ENCODE data around the gene FAM131B. TPM values are rescaled to one million over a fixed set of nuclear protein-coding genes. Genes with fewer than 3 reads are reported as not detected.

FAM131B gene
- total RNA-seq, 2 experiments from 2014 or later: 2.3 to 2.6 TPM

DNA sequence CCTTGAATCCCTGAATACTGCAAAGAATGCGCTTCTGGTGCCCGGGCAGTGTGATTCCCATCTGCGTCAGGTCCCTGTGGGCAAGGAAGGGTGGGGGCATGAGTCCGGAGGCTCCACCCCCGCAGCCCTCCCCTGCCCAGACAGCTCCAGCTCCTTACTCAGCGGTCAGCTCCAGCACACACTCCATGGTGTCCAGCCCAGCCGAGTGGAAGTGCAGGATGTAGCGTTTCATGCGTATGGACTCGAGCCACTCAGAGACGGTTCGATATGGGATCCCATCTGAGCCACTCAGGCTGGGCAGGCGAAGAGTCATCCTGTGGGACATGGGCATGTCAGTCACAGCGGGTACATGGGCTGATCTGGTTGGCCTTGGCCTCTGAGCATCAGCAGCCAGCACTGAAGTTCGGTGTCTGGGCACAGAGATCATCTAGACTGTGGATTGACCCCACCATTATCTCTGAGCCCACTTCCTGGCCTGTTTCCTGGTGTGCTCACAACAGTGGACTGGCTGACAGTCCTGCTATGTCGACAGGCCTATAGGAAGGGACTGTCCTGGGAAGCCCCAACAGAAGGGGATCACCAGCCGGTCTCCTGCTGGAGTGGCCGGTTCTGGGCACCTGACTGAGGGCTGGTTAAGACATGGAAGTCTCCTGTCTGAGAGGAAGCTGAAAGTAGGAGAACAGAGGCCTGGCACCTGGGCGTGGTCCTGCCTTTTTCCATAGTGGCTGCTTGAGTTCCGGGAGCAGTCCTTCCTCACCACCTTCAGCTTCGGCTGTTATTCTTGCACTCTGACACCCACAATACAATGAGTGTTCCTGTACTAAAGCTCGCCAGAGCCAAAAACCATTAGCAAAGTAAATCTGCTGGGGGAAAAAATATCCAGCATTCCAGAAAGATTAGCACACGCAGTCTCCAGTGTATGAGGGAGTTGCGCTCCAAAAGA lies 29.2 kb upstream of the FAM131B start:
- Mint-ChIP-seq H3K27ac (no peak overlapping the region), H3K4me3 (no peak overlapping the region), H3K27me3 (no peaks in the 10 kb centered on the region), H3K4me1 (peaks cover 23% of the 10 kb centered on the region), H3K36me3 (peaks cover 16% of the 10 kb centered on the region), H3K9me3 (ENCODE audit: low read depth) (no peaks in the 10 kb centered on the region)
- CTCF ChIA-PET: interaction anchor here (1.0 kb wide), 1 partner anchor 92 kb away, joined by 3 read pairs; no protein-coding TSS in a partner anchor
- DNase-seq: no peak
- no peak for ATAC-seq

DNA sequence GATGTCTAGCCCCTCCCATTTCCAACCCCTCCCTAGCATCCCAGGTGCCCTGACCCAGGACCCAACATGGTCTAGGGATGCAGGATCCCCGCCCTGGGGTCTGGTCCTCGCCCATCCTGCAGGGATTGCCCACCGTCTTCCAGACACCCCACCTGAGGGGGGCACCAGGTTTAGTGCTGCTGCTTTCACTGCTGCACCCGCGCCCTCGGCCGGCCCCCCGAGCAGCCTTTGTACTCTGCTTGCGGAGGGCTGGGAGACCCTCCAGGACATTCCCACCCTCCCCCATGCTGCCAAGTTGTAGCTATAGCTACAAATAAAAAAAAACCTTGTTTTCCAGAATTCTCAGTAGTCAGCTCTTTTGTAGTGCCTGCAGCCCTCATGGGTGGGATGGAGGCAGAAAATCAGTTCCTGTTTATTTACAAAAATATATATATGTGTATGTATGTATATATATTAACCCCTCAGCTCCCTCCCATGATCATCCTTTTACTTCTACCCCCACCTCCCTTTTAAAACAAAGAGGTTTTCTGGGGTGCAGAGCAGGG lies 28.3 kb upstream of the FAM131B start:
- Mint-ChIP-seq H3K4me1 (peaks cover 23% of the 10 kb centered on the region), H3K27me3 (no peaks in the 10 kb centered on the region), H3K9me3 (ENCODE audit: low read depth) (no peaks in the 10 kb centered on the region), H3K27ac (no peak overlapping the region), H3K36me3 (peaks cover 16% of the 10 kb centered on the region), H3K4me3 (no peak overlapping the region)
- DNase-seq: no peak
- no peak for ATAC-seq
- CTCF ChIA-PET: no interaction called here

DNA sequence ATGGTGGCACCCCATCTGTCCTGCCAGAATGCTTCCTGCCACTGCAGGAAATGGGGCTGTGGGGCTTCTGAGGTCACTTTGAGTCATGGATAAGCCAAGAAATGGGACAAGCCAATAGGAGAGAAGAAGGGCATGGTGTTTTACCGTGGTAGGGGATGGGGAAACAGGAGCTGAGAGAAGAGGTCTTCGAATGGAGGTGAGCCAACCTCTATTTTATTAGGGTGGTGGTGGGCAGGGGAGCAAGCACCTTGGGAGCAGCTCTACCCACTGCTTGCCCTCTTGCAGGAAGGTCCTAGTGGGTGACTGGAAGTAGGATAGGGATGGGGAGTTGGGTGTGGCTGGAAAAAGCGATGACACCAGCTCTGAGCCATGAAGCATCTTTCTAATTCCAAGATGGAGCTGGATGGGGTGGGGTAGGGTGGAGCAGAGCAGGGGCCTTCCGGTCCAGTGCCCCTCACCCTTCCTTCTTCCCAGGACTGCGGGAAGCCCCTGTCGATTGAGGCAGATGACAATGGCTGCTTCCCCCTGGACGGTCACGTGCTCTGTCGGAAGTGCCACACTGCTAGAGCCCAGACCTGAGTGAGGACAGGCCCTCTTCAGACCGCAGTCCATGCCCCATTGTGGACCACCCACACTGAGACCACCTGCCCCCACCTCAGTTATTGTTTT lies 27.7 kb upstream of the FAM131B start:
- no peak overlapping the region for H3K4me3 Mint-ChIP-seq
- ATAC-seq (no peak), DNase-seq (no peak)
- H3K27ac Mint-ChIP-seq: no peak overlapping the region
- no peaks in the 10 kb centered on the region for H3K9me3 Mint-ChIP-seq (ENCODE audit: low read depth)
- CTCF ChIA-PET: interaction anchor here (2.2 kb wide), 1 partner anchor 10 kb away, joined by 6 read pairs; no protein-coding TSS in a partner anchor
- peaks cover 16% of the 10 kb centered on the region for H3K36me3 Mint-ChIP-seq
- peaks cover 21% of the 10 kb centered on the region for H3K4me1 Mint-ChIP-seq
- no peaks in the 10 kb centered on the region for H3K27me3 Mint-ChIP-seq

DNA sequence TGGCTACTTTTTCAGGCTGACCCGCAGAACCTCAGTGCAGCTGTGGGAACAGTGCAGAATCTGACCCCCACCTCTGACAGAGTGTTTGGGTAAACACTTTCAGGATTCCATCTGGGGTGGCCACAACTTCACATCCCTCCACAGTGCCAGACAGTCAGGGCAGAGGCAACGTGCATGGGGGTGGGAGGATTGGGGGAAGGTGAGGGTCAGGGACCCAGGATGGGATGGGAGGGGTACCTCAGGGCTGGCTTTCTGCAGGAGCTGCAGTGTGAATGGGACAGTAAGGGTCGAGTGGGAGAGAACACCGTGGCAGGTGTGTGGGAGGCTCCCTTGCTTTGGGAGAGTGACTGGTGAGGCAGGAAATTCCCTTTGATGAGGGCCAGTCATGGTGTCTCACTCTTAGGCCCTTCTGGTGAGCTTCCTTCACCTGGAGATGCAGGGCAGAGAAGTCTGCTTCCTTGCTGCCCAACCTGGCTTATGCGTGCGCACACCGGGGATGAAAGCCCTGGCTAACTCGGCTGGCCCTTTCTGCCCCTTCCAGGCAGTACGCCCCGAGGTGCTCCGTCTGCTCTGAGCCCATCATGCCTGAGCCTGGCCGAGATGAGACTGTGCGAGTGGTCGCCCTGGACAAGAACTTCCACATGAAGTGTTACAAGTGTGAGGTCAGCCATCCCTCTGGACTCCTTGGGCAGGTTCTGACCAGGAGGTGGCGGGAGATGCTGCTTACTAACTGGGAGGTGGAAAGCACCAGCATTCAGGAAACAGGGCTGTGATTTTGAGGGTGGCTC lies 27.0 kb upstream of the FAM131B start:
- no peak for ATAC-seq
- DNase-seq: no peak
- no peak overlapping the region for H3K4me3 Mint-ChIP-seq
- H3K9me3 Mint-ChIP-seq (ENCODE audit: low read depth): no peaks in the 10 kb centered on the region
- CTCF ChIA-PET: interaction anchor here (1.0 to 2.2 kb wide), 3 partner anchors 9 to 80 kb away, joined by 3 to 6 read pairs (median 3); no protein-coding TSS in a partner anchor
- peak overlapping the region; percentile 41 for H3K27ac Mint-ChIP-seq
- H3K4me1 Mint-ChIP-seq: peaks cover 14% of the 10 kb centered on the region
- H3K36me3 Mint-ChIP-seq: peaks cover 16% of the 10 kb centered on the region
- no peaks in the 10 kb centered on the region for H3K27me3 Mint-ChIP-seq

DNA sequence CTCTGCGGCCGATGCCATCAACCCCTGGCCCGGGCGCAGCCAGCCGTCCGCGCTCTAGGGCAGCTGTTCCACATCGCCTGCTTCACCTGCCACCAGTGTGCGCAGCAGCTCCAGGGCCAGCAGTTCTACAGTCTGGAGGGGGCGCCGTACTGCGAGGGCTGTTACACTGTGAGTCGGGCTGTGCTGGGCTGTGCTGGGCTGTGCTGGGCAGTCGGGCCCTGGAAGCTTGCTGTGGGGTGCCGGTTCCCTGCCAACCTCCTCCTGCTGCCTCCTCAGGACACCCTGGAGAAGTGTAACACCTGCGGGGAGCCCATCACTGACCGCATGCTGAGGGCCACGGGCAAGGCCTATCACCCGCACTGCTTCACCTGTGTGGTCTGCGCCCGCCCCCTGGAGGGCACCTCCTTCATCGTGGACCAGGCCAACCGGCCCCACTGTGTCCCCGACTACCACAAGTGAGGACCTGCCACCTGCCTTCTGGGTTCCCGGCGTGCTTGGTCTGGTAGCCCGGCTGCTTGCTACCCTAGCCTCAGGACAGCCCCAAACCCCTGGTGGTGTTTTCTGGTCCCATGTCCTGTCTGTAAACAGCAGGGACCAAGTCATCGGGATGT lies 26.1 kb upstream of the FAM131B start:
- no peak for DNase-seq
- CTCF ChIA-PET: interaction anchor here (0.9 to 2.2 kb wide), 5 partner anchors 8 to 79 kb away, joined by 3 to 6 read pairs (median 3); no protein-coding TSS in a partner anchor
- Mint-ChIP-seq H3K27me3 (no peaks in the 10 kb centered on the region), H3K4me3 (no peak overlapping the region), H3K4me1 (peaks cover 14% of the 10 kb centered on the region), H3K27ac (no peak overlapping the region), H3K36me3 (peaks cover 16% of the 10 kb centered on the region), H3K9me3 (ENCODE audit: low read depth) (no peaks in the 10 kb centered on the region)
- no peak for ATAC-seq

DNA sequence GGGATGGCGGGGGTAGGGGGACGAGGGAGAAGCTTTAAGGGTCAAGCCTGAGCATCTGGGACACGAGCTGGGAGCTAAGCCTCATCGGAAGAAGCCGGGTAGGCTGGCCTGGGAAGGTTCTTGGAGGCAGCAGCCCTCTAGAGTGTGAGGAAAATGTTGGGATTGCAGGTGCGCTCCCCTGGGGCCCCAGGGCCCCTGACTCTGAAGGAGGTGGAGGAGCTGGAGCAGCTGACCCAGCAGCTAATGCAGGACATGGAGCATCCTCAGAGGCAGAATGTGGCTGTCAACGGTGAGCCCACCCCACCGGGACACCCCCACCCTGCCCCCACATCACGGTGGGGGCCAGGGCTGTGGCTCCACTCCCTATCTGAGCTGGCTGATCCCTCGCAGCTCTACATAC lies 25.5 kb upstream of the FAM131B start:
- no peak overlapping the region for H3K27ac Mint-ChIP-seq

DNA sequence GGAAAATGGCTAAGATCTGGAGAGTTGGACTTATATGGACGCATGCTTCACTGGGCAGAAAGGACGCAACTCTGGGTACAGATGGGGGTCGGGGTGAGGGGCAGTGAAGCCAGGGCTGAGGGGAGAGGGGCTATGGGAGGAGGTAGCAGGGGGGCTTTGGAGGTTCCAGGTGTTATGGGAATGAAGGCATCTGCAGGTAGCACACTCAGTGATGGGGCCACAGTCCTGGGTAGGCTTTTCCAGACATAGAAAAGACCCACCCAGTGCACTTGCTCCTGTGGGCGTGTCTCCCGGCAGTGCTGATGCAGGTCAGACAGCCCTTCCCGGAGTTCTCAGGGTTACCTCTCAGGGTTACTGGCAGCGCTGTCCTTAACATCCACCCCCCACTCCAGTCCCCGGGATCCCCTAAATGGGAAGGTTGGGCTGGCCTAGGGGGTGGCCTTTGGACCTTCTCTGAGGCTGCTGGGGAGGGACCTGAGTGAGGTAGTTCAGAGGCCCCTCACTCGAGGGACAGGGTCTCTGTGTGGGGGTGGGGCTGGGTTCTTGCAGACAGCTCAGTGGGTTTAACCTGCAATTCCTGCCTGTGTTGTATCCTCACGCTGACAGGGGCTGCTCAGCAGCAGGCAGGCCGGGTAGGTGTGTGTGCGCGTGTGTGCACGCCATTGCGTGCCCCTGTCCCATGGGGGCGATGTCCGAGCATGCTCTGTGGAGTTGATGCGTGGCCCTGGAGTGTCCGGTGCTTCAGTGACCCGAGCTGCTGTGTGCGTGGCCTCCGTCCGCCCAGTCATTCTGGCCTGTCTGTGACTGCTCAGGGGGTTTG lies 24.9 kb upstream of the FAM131B start:
- no peaks in the 10 kb centered on the region for H3K9me3 Mint-ChIP-seq (ENCODE audit: low read depth)
- no peaks in the 10 kb centered on the region for H3K27me3 Mint-ChIP-seq
- peaks cover 14% of the 10 kb centered on the region for H3K4me1 Mint-ChIP-seq
- H3K36me3 Mint-ChIP-seq: peaks cover 21% of the 10 kb centered on the region
- H3K4me3 Mint-ChIP-seq: no peak overlapping the region
- no peak for ATAC-seq
- CTCF ChIA-PET: interaction anchor here (1.0 kb wide), 1 partner anchor 30 kb away, joined by 6 read pairs; no protein-coding TSS in a partner anchor
- H3K27ac Mint-ChIP-seq: no peak overlapping the region
- DNase-seq: no peak

More for the DNA sequence above, 25.5 kb upstream of the FAM131B start:
- no peaks in the 10 kb centered on the region for H3K27me3 Mint-ChIP-seq
- H3K4me1 Mint-ChIP-seq: peaks cover 14% of the 10 kb centered on the region
- no peak overlapping the region for H3K4me3 Mint-ChIP-seq
- no peaks in the 10 kb centered on the region for H3K9me3 Mint-ChIP-seq (ENCODE audit: low read depth)
- ATAC-seq (no peak), DNase-seq (no peak)
- CTCF ChIA-PET: interaction anchor here (0.9 to 2.2 kb wide), 3 partner anchors 8 to 29 kb away, joined by 3 to 6 read pairs (median 6); no protein-coding TSS in a partner anchor
- H3K36me3 Mint-ChIP-seq: peaks cover 18% of the 10 kb centered on the region

DNA sequence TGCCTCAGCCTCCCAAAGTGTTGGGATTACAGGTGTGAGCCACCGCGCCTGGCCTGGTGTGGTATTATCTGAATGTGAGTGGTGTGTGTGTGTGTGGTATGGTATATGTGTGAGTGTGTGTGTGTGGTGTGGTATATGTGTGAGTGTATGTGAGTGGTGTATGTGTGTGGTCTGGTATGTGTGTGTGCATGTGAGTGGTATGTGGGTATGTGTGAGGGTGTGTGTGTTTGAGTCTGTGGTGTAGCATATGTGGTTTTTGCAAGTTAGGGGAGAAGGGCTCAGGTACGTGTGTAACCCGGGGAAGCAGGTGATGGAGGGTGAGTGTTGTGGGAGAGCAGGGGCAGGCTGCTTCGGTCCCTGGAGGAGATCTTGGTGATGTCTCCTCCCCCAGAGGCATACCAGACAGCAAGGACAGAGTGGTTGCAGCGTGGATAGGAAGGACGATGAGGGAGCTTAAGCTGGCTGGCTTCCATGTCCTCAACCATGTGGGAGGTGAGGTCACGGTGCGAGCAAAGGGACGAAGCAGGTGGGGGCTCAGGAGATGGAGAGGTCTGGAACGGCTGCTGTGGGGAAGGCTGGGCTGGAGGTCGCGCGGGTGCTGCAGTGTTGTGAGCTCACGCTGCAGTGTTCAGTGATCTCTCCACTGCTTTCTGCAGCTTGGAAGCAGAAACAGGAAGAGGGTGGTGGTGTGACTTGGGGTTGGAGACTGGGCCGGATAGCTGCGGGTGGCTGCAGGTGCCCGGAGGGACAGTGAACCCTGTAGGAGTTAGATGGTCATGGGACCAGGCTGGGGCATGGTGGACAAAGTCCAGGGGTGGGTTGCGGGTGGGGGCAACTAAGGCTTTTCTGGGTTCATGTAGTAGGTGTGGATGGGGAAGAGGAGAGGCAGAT lies 23.6 kb upstream of the FAM131B start:
- Mint-ChIP-seq H3K36me3 (peaks cover 17% of the 10 kb centered on the region), H3K27me3 (no peaks in the 10 kb centered on the region), H3K9me3 (ENCODE audit: low read depth) (no peaks in the 10 kb centered on the region), H3K4me3 (no peak overlapping the region), H3K4me1 (peaks cover 14% of the 10 kb centered on the region), H3K27ac (no peak overlapping the region)
- ATAC-seq (peak; percentile 65), DNase-seq (peak; percentile 80)
- CTCF ChIA-PET: interaction anchor here (0.7 to 1.4 kb wide), 4 partner anchors 23 to 146 kb away, joined by 3 to 7 read pairs (median 4); no protein-coding TSS in a partner anchor

DNA sequence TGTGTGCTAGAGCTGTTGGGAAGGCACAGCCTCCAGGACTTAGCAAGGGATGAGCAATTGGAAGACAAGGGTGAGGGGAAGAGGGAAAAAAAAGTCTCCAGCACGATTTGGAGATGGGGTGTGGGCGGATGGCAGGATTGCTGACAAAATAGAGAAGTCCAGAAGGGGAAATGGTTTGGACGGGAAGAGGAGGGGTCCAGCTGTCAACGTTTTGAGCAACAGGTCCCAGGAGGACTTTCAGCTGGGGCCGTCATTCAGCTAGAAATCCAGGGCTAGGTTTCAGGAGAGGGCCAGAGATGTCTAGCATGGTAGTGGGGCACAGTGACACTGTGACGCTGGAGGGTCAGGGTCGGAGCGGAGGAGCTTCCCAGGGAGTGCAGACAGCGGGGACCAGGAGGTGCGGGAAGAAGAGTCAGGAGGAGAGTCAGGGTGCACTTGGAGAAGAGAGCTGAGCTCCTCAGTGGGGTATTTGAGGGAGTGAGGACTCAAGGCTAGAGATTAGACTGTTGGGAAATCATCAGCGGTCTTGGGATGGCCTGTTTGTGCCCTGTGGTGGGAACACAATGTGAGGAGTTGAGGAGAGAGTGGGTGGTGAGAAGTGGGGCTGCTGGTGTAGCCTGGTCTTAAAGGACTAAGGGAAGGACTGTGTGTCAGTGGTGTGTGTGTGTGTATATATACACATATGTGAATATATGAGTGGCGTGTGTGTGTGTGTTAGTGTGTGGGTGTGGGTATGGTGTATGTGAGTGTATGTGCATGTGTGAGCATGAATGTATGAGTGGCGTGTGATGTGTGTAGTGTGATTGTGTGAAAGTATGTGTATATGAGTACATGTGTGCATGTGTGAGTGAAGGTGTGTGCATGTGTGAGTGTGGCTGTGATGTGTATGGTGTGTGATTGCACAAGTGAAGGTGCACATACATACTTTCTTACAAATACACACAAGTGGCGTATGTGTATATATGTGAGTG lies 22.4 kb upstream of the FAM131B start:
- H3K4me1 Mint-ChIP-seq: peaks cover 13% of the 10 kb centered on the region
- ATAC-seq (no peak), DNase-seq (no peak)
- H3K27me3 Mint-ChIP-seq: no peaks in the 10 kb centered on the region
- no peak overlapping the region for H3K4me3 Mint-ChIP-seq
- CTCF ChIA-PET: interaction anchor here (0.5 to 2.0 kb wide), 8 partner anchors 9 to 802 kb away, joined by 3 to 10 read pairs (median 3); partner anchors contain the start of gene GSTK1
- H3K9me3 Mint-ChIP-seq (ENCODE audit: low read depth): no peaks in the 10 kb centered on the region
- H3K27ac Mint-ChIP-seq: no peak overlapping the region
- peaks cover 13% of the 10 kb centered on the region for H3K36me3 Mint-ChIP-seq

DNA sequence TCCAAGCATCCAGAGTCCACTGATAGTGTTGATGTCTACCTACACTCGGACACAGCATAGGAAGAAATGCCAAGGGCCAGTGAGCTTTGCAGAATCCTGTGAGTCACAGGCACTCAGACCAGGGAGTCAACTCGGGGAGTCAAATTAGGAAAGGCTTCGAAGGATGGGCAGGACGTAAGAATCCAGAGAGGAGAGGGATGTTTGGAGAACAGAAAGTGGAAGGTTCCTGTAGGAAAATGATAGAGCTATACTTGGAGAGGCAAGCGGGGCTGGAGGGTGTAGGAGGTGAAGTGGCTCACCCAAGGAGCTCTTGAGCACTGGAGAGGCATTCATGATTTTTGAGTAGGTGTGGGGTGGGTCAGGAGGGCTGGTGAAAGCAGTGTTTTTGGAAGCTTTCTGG lies 21.6 kb upstream of the FAM131B start:
- ATAC-seq (no peak), DNase-seq (no peak)
- Mint-ChIP-seq H3K36me3 (peaks cover 9% of the 10 kb centered on the region), H3K27ac (no peak overlapping the region), H3K4me1 (peaks cover 13% of the 10 kb centered on the region), H3K27me3 (no peaks in the 10 kb centered on the region), H3K4me3 (no peak overlapping the region), H3K9me3 (ENCODE audit: low read depth) (no peaks in the 10 kb centered on the region)
- CTCF ChIA-PET: interaction anchor here (0.7 to 2.0 kb wide), 9 partner anchors 9 to 144 kb away, joined by 3 to 10 read pairs (median 3); partner anchors contain the start of gene GSTK1

Measured in activated CD8-positive, alpha-beta memory T cell treated with anti-CD3 and anti-CD28 coated beads, Interleukin-2, amount 10 ng/mL, durations not matched to agents 7 days and 5 days (primary cell).